ENCODE data around the gene DNAJC1. TPM values are rescaled to one million over a fixed set of nuclear protein-coding genes. Genes with fewer than 3 reads are reported as not detected.

DNAJC1 gene
- total RNA-seq, 1 donor from 2014 or later = 66.8 TPM

- no peak for TF ChIP-seq CTCF (IDR thresholded peaks at IDR 0.05; ENCODE audit: insufficient read depth, low read depth, low read length)
- peak overlapping the region; percentile 74 for H3K4me2 ChIP-seq (ENCODE audit: low read length)
- peaks cover 31% of the 10 kb centered on the region for H3K4me1 Mint-ChIP-seq (ENCODE audit: low read depth, unreplicated experiment)
- peak overlapping the region; percentile 88 for H3K4me3 Mint-ChIP-seq (ENCODE audit: unreplicated experiment)
- H3K36me3 Mint-ChIP-seq (ENCODE audit: low read depth, unreplicated experiment) = no peaks in the 10 kb centered on the region
- peak overlapping the region; percentile 86 for H3K27ac ChIP-seq (ENCODE audit: low read depth, low read length)
- H3K4me3 ChIP-seq (ENCODE audit: insufficient read depth, low read depth, low read length) = no peak overlapping the region
- FAIRE-seq = no peak
- peaks cover 7% of the 10 kb centered on the region for H3K79me2 ChIP-seq (ENCODE audit: insufficient read depth, low read length)
- H3K9ac ChIP-seq (ENCODE audit: low read length) = peak overlapping the region; percentile 62
- no peaks in the 10 kb centered on the region for H3K36me3 ChIP-seq (ENCODE audit: insufficient read depth, low read length)
- H3K9me3 Mint-ChIP-seq (ENCODE audit: unreplicated experiment) = peaks cover 1% of the 10 kb centered on the region
- H3K9me3 ChIP-seq (ENCODE audit: insufficient read depth, low read depth, low read length) = no peaks in the 10 kb centered on the region
- H3K27me3 Mint-ChIP-seq (ENCODE audit: low read depth, unreplicated experiment) = no peaks in the 10 kb centered on the region
- no peak overlapping the region for H2AFZ ChIP-seq (ENCODE audit: low read depth, low read length)
- DNase-seq (ENCODE audit: low read depth) = peak; percentile 20
- H4K20me1 ChIP-seq (ENCODE audit: insufficient read depth, low read length) = no peaks in the 10 kb centered on the region
- peak overlapping the region; percentile 99 for H3K27ac Mint-ChIP-seq (ENCODE audit: unreplicated experiment)
- H3K27me3 ChIP-seq (ENCODE audit: insufficient read depth, low read length) = no peaks in the 10 kb centered on the region
- peaks cover 27% of the 10 kb centered on the region for H3K4me1 ChIP-seq (ENCODE audit: insufficient read depth, low read length)
Observed at GRCh38 chr10:21926358-21926925, 77.1 kb downstream of the DNAJC1 start.

GRCh38 chr10:21925851-21926250, 77.7 kb downstream of the DNAJC1 start:
- Histone ChIP-seq H3K4me3 (ENCODE audit: insufficient read depth, low read depth, low read length) (no peak overlapping the region), H3K4me2 (ENCODE audit: low read length) (no peak overlapping the region), H3K27me3 (ENCODE audit: insufficient read depth, low read length) (no peaks in the 10 kb centered on the region), H3K9ac (ENCODE audit: low read length) (no peak overlapping the region), H3K9me3 (ENCODE audit: insufficient read depth, low read depth, low read length) (no peaks in the 10 kb centered on the region), H2AFZ (ENCODE audit: low read depth, low read length) (no peak overlapping the region), H3K27ac (ENCODE audit: low read depth, low read length) (no peak overlapping the region), H3K36me3 (ENCODE audit: insufficient read depth, low read length) (no peaks in the 10 kb centered on the region), H4K20me1 (ENCODE audit: insufficient read depth, low read length) (no peaks in the 10 kb centered on the region), H3K79me2 (ENCODE audit: insufficient read depth, low read length) (peaks cover 7% of the 10 kb centered on the region), H3K4me1 (ENCODE audit: insufficient read depth, low read length) (peaks cover 27% of the 10 kb centered on the region)
- peak; percentile 32 for FAIRE-seq
- H3K4me1 Mint-ChIP-seq (ENCODE audit: low read depth, unreplicated experiment) = peaks cover 31% of the 10 kb centered on the region
- H3K27ac Mint-ChIP-seq (ENCODE audit: unreplicated experiment) = peak overlapping the region; percentile 12
- DNase-seq (ENCODE audit: low read depth) = no peak
- TF ChIP-seq EZH2 (IDR thresholded peaks at IDR 0.05; ENCODE audit: insufficient read depth, low read length) (no peak), CTCF (IDR thresholded peaks at IDR 0.05; ENCODE audit: insufficient read depth, low read depth, low read length) (no peak)
- no peaks in the 10 kb centered on the region for H3K36me3 Mint-ChIP-seq (ENCODE audit: low read depth, unreplicated experiment)
- H3K4me3 Mint-ChIP-seq (ENCODE audit: unreplicated experiment) = no peak overlapping the region
- H3K27me3 Mint-ChIP-seq (ENCODE audit: low read depth, unreplicated experiment) = no peaks in the 10 kb centered on the region
- no peaks in the 10 kb centered on the region for H3K9me3 Mint-ChIP-seq (ENCODE audit: unreplicated experiment)

- Mint-ChIP-seq H3K27ac (ENCODE audit: unreplicated experiment) (no peak overlapping the region), H3K9me3 (ENCODE audit: unreplicated experiment) (no peaks in the 10 kb centered on the region), H3K27me3 (ENCODE audit: low read depth, unreplicated experiment) (no peaks in the 10 kb centered on the region), H3K36me3 (ENCODE audit: low read depth, unreplicated experiment) (peaks cover under 1% of the 10 kb centered on the region), H3K4me3 (ENCODE audit: unreplicated experiment) (no peak overlapping the region), H3K4me1 (ENCODE audit: low read depth, unreplicated experiment) (peaks cover 34% of the 10 kb centered on the region)
- Histone ChIP-seq H2AFZ (ENCODE audit: low read depth, low read length) (no peak overlapping the region), H3K4me1 (ENCODE audit: insufficient read depth, low read length) (peaks cover 27% of the 10 kb centered on the region), H3K79me2 (ENCODE audit: insufficient read depth, low read length) (peaks cover 5% of the 10 kb centered on the region), H3K36me3 (ENCODE audit: insufficient read depth, low read length) (no peaks in the 10 kb centered on the region), H3K27me3 (ENCODE audit: insufficient read depth, low read length) (no peaks in the 10 kb centered on the region), H3K27ac (ENCODE audit: low read depth, low read length) (no peak overlapping the region), H3K9me3 (ENCODE audit: insufficient read depth, low read depth, low read length) (no peaks in the 10 kb centered on the region), H3K9ac (ENCODE audit: low read length) (no peak overlapping the region), H3K4me2 (ENCODE audit: low read length) (no peak overlapping the region), H4K20me1 (ENCODE audit: insufficient read depth, low read length) (no peaks in the 10 kb centered on the region), H3K4me3 (ENCODE audit: insufficient read depth, low read depth, low read length) (no peak overlapping the region)
- TF ChIP-seq EZH2 (IDR thresholded peaks at IDR 0.05; ENCODE audit: insufficient read depth, low read length) (no peak), CTCF (IDR thresholded peaks at IDR 0.05; ENCODE audit: insufficient read depth, low read depth, low read length) (no peak)
- DNase-seq (ENCODE audit: low read depth) = no peak
- FAIRE-seq = no peak
Observed at GRCh38 chr10:21924511-21924910, 79.0 kb downstream of the DNAJC1 start.

Data from astrocyte (in vitro differentiated cells and primary cell).